HEK293 (cell line): Measurements from ENCODE around the gene CHMP6.

Experiments
- CTCF ChIP-seq: fragments of 450-650 bp; formaldehyde crosslinking; IDR thresholded peaks from 2 replicates; pipeline ENCODE4 v1.5.1; 2016; ENCODE audit warnings: missing biosample characterization, missing genetic modification characterization
- GLIS1 ChIP-seq: fragments of 450-650 bp; formaldehyde crosslinking; IDR thresholded peaks from 2 replicates; pipeline ENCODE4 v1.5.1; 2016; ENCODE audit warnings: missing biosample characterization, missing genetic modification characterization
- HOXA7 ChIP-seq: sonication (generic); formaldehyde crosslinking; IDR thresholded peaks from 2 replicates; pipeline ENCODE4 v1.8.1; 2022; ENCODE audit warnings: missing genetic modification reagents, borderline replicate concordance
- PRDM4 ChIP-seq: fragments of 450-650 bp; formaldehyde crosslinking; IDR thresholded peaks from 2 replicates; pipeline ENCODE4 v1.5.1; 2017; ENCODE audit warnings: missing biosample characterization, missing genetic modification characterization
- SETDB1 ChIP-seq: IDR thresholded peaks from one replicate; pipeline ENCODE4 v1.6.1; 2017; ENCODE audit warnings: mild to moderate bottlenecking, low read length, moderate library complexity, mixed read lengths; ENCODE audit not compliant: insufficient read length
- ZBTB11 ChIP-seq: fragments of 450-650 bp; formaldehyde crosslinking; conservative IDR thresholded peaks from 2 replicates; pipeline ENCODE4 v1.5.1; 2016; ENCODE audit warnings: low read depth, missing biosample characterization, missing genetic modification characterization
- ZBTB17 ChIP-seq: fragments of 450-650 bp; formaldehyde crosslinking; IDR thresholded peaks from 2 replicates; pipeline ENCODE4 v1.5.1; 2016; ENCODE audit warnings: missing biosample characterization, missing genetic modification characterization
- ZBTB8A ChIP-seq: fragments of 450-650 bp; formaldehyde crosslinking; IDR thresholded peaks from 2 replicates; pipeline ENCODE4 v1.5.1; 2016; ENCODE audit warnings: missing biosample characterization, missing genetic modification characterization
- ZNF202 ChIP-seq: fragments of 450-650 bp; formaldehyde crosslinking; IDR thresholded peaks from 2 replicates; pipeline ENCODE4 v1.5.1; 2016; ENCODE audit warnings: missing biosample characterization, missing genetic modification characterization, borderline replicate concordance
- ZNF335 ChIP-seq: fragments of 450-650 bp; formaldehyde crosslinking; conservative IDR thresholded peaks from 2 replicates; pipeline ENCODE4 v1.5.1; 2016; ENCODE audit warnings: missing biosample characterization, missing genetic modification characterization
- ZNF580 ChIP-seq: fragments of 450-650 bp; formaldehyde crosslinking; IDR thresholded peaks from 2 replicates; pipeline ENCODE4 v1.5.1; 2016; ENCODE audit warnings: missing biosample characterization, missing genetic modification characterization
- ZNF621 ChIP-seq: fragments of 450-650 bp; formaldehyde crosslinking; IDR thresholded peaks from 2 replicates; pipeline ENCODE4 v1.5.1; 2017; ENCODE audit warnings: missing biosample characterization, missing genetic modification characterization
- ZXDB ChIP-seq: fragments of 450-650 bp; formaldehyde crosslinking; IDR thresholded peaks from 2 replicates; pipeline ENCODE4 v1.5.1; 2016; ENCODE audit warnings: missing biosample characterization, missing genetic modification characterization

- TF ChIP-seq ZBTB17 (no peak), CTCF (tag by site-specific recombination) (no peak), ZBTB8A (tag by site-specific recombination) (no peak), GLIS1 (tag by site-specific recombination) (no peak), PRDM4 (tag by site-specific recombination) (no peak), ZNF202 (tag by site-specific recombination) (no peak), HOXA7 (no peak), ZNF580 (tag by site-specific recombination) (no peak), ZBTB11 (tag by site-specific recombination) (no peak), ZXDB (tag by site-specific recombination) (no peak), ZNF335 (no peak), ZNF621 (no peak), SETDB1 (no peak)
Observed at GRCh38 chr17:80957461-80957941, 34.1 kb upstream of the CHMP6 start.
